ENCODE data around the gene ANGPTL2.
A peak's percentile ranks its signal among the peaks of the same experiment; 100 is the strongest.

ANGPTL2 gene

GRCh38 chr9:127085186-127085585 is 37.2 kb downstream of the ANGPTL2 start:
- Histone ChIP-seq H3K27ac (no peak overlapping the region), H3K4me3 (no peak overlapping the region)

GRCh38 chr9:127084076-127085039 is 38.1 kb downstream of the ANGPTL2 start:
- Histone ChIP-seq H3K4me3 (no peak overlapping the region), H3K27ac (peak overlapping the region in 1 of 21 experiments; percentile 31)

- no peak overlapping the region for H3K27ac ChIP-seq
- no peak overlapping the region for H3K4me3 ChIP-seq
These were observed 39.1 kb downstream of the ANGPTL2 start for GRCh38 chr9:127083138-127083980.

GRCh38 chr9:127081250-127082185 is 40.9 kb downstream of the ANGPTL2 start:
- H3K27ac ChIP-seq, result peak overlapping the region in 2 of 21 experiments; percentile 32 to 35
- no peak overlapping the region for H3K4me3 ChIP-seq

- Histone ChIP-seq H3K4me3 (no peak overlapping the region), H3K27ac (no peak overlapping the region)
These were observed 42.8 kb downstream of the ANGPTL2 start for GRCh38 chr9:127079446-127080140.

GRCh38 chr9:127078988-127079387 is 43.4 kb downstream of the ANGPTL2 start:
- Histone ChIP-seq H3K27ac (peak overlapping the region in 1 of 21 experiments; percentile 2), H3K4me3 (no peak overlapping the region)

GRCh38 chr9:127078336-127078735 is 44.1 kb downstream of the ANGPTL2 start:
- H3K4me3 ChIP-seq, result no peak overlapping the region
- H3K27ac ChIP-seq, result peak overlapping the region in 2 of 21 experiments; percentile 51 to 69

- H3K27ac ChIP-seq, result peak overlapping the region in 2 of 21 experiments; percentile 51 to 69
- no peak overlapping the region for H3K4me3 ChIP-seq
These were observed 44.8 kb downstream of the ANGPTL2 start for GRCh38 chr9:127077644-127077946.

- Histone ChIP-seq H3K4me3 (no peak overlapping the region), H3K27ac (peak overlapping the region in 2 of 21 experiments; percentile 39 to 51)
These were observed 45.4 kb downstream of the ANGPTL2 start for GRCh38 chr9:127076860-127077643.

- peak overlapping the region in 2 of 21 experiments; percentile 27 to 54 for H3K27ac ChIP-seq
- no peak overlapping the region for H3K4me3 ChIP-seq
These were observed 46.6 kb downstream of the ANGPTL2 start for GRCh38 chr9:127075624-127076372.

- H3K27ac ChIP-seq, result peak overlapping the region in 2 of 21 experiments; percentile 27 to 54
These were observed 47.6 kb downstream of the ANGPTL2 start for GRCh38 chr9:127074561-127075548.

GRCh38 chr9:127067603-127068220 is 54.7 kb downstream of the ANGPTL2 start:
- Histone ChIP-seq H3K4me3 (no peak overlapping the region), H3K27ac (peak overlapping the region in 10 of 21 experiments; percentile 1 to 58 (median 35))

More at GRCh38 chr9:127074561-127075548, 47.6 kb downstream of the ANGPTL2 start:
- no peak overlapping the region for H3K4me3 ChIP-seq

GRCh38 chr9:127066851-127067136 is 55.6 kb downstream of the ANGPTL2 start:
- Histone ChIP-seq H3K27ac (peak overlapping the region in 1 of 21 experiments; percentile 27), H3K4me3 (no peak overlapping the region)

- H3K4me3 ChIP-seq, result no peak overlapping the region
- peak overlapping the region in 6 of 21 experiments; percentile 8 to 62 (median 15) for H3K27ac ChIP-seq
These were observed 56.2 kb downstream of the ANGPTL2 start for GRCh38 chr9:127066060-127066850.

- Histone ChIP-seq H3K4me3 (no peak overlapping the region), H3K27ac (peak overlapping the region in 5 of 21 experiments; percentile 8 to 62 (median 12))
These were observed 56.8 kb downstream of the ANGPTL2 start for GRCh38 chr9:127065592-127065991.
